ENCODE results near the gene PDLIM1.

PDLIM1 gene

DNA sequence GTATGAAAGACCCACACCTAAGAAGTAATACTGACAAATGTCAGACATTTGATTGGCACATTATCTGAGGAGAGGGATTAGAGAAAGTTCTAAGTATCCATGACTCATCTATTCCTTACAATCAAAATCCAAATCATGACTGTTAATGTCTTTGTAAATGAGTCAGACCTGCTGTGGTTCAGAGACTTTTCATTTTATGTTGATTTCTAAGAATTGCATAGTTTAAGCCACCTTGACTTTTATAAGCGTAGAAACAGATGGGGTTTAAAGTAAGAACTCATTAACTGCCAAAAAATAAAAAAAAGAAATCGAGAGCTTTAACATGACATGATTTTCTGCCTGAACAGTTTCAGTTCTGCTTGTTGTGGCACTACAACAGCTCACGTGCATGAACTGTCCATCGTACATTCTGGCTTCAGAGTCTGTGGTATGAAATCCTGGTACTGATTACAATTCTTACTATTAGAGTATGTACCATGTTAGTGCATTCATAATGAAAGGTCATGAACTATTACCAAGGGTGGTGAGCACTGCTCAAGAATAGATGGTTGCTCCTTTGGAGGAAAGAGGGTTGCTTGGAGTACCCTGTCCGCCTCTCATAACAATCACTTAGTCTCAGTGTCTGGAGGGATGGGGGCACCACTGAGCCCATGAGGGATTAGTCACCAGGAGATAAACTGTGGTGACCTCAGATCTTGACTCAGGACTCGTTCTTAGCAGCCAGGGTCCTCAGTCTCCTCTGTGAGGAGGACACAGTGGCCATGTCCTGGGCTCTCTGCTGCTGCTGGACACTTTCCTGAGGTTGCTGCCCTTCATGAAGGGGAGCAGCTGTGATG is 54.5 kb downstream of the PDLIM1 start:
- Histone ChIP-seq H4K20me1 (ENCODE audit: insufficient read depth, low read length) (no peaks in the 10 kb centered on the region), H3K9me2 (ENCODE audit: low read depth, low read length) (no peaks in the 10 kb centered on the region), H3K27me3 (ENCODE audit: insufficient read depth, low read length) (no peaks in the 10 kb centered on the region), H3F3A (ENCODE audit: insufficient read depth, low read length) (no peaks in the 10 kb centered on the region), H3K9me3 (ENCODE audit: low read length) (no peaks in the 10 kb centered on the region), H3K9ac (ENCODE audit: low read length) (no peak overlapping the region), H3K27ac (ENCODE audit: low read depth, low read length, poor library complexity, severe bottlenecking) (peak overlapping the region; percentile 69), H2AFZ (ENCODE audit: low read length) (no peak overlapping the region), H3K4me3 (ENCODE audit: low read depth, low read length, poor library complexity, severe bottlenecking) (no peak overlapping the region), H3K79me2 (ENCODE audit: insufficient read depth, low read length) (no peaks in the 10 kb centered on the region), H3K4me1 (ENCODE audit: insufficient read depth, low read length, severe bottlenecking) (peaks cover 15% of the 10 kb centered on the region), H3K4me2 (ENCODE audit: low read length) (no peak overlapping the region), H3K36me3 (ENCODE audit: insufficient read depth, low read length) (0 out of 2 replicates have a peak, but pooled peaks cover 6% of the 10 kb centered on the region)
- TF ChIP-seq, protein P1, sequence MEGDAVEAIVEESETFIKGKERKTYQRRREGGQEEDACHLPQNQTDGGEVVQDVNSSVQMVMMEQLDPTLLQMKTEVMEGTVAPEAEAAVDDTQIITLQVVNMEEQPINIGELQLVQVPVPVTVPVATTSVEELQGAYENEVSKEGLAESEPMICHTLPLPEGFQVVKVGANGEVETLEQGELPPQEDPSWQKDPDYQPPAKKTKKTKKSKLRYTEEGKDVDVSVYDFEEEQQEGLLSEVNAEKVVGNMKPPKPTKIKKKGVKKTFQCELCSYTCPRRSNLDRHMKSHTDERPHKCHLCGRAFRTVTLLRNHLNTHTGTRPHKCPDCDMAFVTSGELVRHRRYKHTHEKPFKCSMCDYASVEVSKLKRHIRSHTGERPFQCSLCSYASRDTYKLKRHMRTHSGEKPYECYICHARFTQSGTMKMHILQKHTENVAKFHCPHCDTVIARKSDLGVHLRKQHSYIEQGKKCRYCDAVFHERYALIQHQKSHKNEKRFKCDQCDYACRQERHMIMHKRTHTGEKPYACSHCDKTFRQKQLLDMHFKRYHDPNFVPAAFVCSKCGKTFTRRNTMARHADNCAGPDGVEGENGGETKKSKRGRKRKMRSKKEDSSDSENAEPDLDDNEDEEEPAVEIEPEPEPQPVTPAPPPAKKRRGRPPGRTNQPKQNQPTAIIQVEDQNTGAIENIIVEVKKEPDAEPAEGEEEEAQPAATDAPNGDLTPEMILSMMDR (IDR thresholded peaks at IDR 0.05; ENCODE audit: low read length) = no peak
- TF ChIP-seq EZH2 (IDR thresholded peaks at IDR 0.05; ENCODE audit: borderline replicate concordance, low read length) = no peak

DNA sequence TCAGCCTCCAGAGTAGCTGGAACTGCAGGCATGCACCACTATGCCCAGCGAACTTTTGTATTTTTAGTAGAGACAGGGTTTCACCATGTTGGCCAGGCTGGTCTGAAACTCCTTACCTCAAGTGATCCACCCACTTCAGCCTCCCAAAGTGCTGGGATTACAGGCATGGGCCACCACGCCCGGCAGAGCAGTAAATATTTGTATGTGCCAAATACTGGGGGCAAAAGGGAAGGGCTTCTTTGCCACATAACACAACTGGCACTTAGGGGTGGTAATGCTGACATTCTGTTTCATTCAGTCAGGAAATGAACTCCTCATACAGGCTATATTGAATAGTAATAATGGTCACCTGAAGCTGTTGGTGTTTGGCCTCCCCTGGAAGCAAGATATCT is 55.1 kb downstream of the PDLIM1 start:
- no peaks in the 10 kb centered on the region for H3K79me2 ChIP-seq (ENCODE audit: insufficient read depth, low read length)
- H4K20me1 ChIP-seq (ENCODE audit: insufficient read depth, low read length) = no peaks in the 10 kb centered on the region
- no peaks in the 10 kb centered on the region for H3K27me3 ChIP-seq (ENCODE audit: insufficient read depth, low read length)
- no peak overlapping the region for H3K4me2 ChIP-seq (ENCODE audit: low read length)
- peak overlapping the region; percentile 69 for H3K27ac ChIP-seq (ENCODE audit: low read depth, low read length, poor library complexity, severe bottlenecking)
- H3F3A ChIP-seq (ENCODE audit: insufficient read depth, low read length) = no peaks in the 10 kb centered on the region
- no peak overlapping the region for H3K4me3 ChIP-seq (ENCODE audit: low read depth, low read length, poor library complexity, severe bottlenecking)
- TF ChIP-seq EZH2 (IDR thresholded peaks at IDR 0.05; ENCODE audit: borderline replicate concordance, low read length) = no peak
- TF ChIP-seq, protein P1 (IDR thresholded peaks at IDR 0.05; ENCODE audit: low read length) = no peak
- H2AFZ ChIP-seq (ENCODE audit: low read length) = no peak overlapping the region
- peaks cover 15% of the 10 kb centered on the region for H3K4me1 ChIP-seq (ENCODE audit: insufficient read depth, low read length, severe bottlenecking)
- no peaks in the 10 kb centered on the region for H3K9me2 ChIP-seq (ENCODE audit: low read depth, low read length)
- no peaks in the 10 kb centered on the region for H3K9me3 ChIP-seq (ENCODE audit: low read length)
- H3K36me3 ChIP-seq (ENCODE audit: insufficient read depth, low read length) = 0 out of 2 replicates have a peak, but pooled peaks cover 6% of the 10 kb centered on the region
- no peak overlapping the region for H3K9ac ChIP-seq (ENCODE audit: low read length)

DNA sequence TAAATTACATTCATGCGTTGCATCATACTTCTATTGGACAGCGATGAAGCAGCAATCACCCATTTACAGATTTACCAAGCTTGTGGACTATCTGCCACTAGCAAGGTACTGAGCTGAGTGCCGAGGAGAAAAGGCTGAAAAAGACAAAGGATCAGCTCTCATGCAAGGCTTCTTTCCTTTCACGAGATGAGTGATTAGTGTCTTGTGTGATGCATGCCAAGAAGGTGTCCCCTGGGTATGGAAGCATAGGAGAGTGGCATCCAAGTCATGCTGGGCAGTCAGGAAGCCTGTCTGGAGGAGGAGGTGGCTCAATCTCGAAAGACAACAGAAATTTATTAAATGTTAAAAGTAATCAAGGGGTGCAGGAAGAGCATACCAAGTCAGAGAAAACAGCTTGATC is 55.9 kb downstream of the PDLIM1 start:
- Histone ChIP-seq H3K4me1 (ENCODE audit: insufficient read depth, low read length, severe bottlenecking) (peaks cover 15% of the 10 kb centered on the region), H3K36me3 (ENCODE audit: insufficient read depth, low read length) (0 out of 2 replicates have a peak, but pooled peaks cover 1% of the 10 kb centered on the region), H4K20me1 (ENCODE audit: insufficient read depth, low read length) (no peaks in the 10 kb centered on the region), H3K79me2 (ENCODE audit: insufficient read depth, low read length) (no peaks in the 10 kb centered on the region), H3K9ac (ENCODE audit: low read length) (no peak overlapping the region), H3K4me3 (ENCODE audit: low read depth, low read length, poor library complexity, severe bottlenecking) (no peak overlapping the region), H3K4me2 (ENCODE audit: low read length) (no peak overlapping the region), H2AFZ (ENCODE audit: low read length) (no peak overlapping the region), H3K9me2 (ENCODE audit: low read depth, low read length) (no peaks in the 10 kb centered on the region), H3K27ac (ENCODE audit: low read depth, low read length, poor library complexity, severe bottlenecking) (no peak overlapping the region), H3K27me3 (ENCODE audit: insufficient read depth, low read length) (no peaks in the 10 kb centered on the region), H3F3A (ENCODE audit: insufficient read depth, low read length) (no peaks in the 10 kb centered on the region), H3K9me3 (ENCODE audit: low read length) (no peaks in the 10 kb centered on the region)
- TF ChIP-seq EZH2 (IDR thresholded peaks at IDR 0.05; ENCODE audit: borderline replicate concordance, low read length) = no peak
- TF ChIP-seq, protein P1 (IDR thresholded peaks at IDR 0.05; ENCODE audit: low read length) = no peak
